Renal cortical epithelial cell (primary cell): ENCODE results near the gene CAMSAP1. TPM values are rescaled to one million over a fixed set of nuclear protein-coding genes. Genes with fewer than 3 reads are reported as not detected.

ENCODE experiments used
- DNase-seq: peaks from one replicate; pipeline ENCODE4 v3.0.0-alpha.2; 2011; ENCODE audit warnings: low read depth
- total RNA-seq: library from RNA; depleted of rRNA; stranded (reverse); fragments of >200 nt; gene quantifications from 2 replicates; pipeline ENCODE4 v1.2.3, GENCODE V29; 2014

Gene CAMSAP1
- total RNA-seq, 1 donor from 2014 or later, result 39.8 TPM

GRCh38 chr9:135761150-135761844 is 146.0 kb downstream of the CAMSAP1 start:
- DNase-seq, result no peak

- no peak for DNase-seq
Observed at GRCh38 chr9:135760465-135760864, 146.9 kb downstream of the CAMSAP1 start.

- DNase-seq, result no peak
Observed at GRCh38 chr9:135759676-135760300, 147.6 kb downstream of the CAMSAP1 start.

- no peak for DNase-seq
Observed at GRCh38 chr9:135758870-135759269, 148.5 kb downstream of the CAMSAP1 start.

Other genes starting within 250 kb of the CAMSAP1 start
- not detected in 2 replicates for gene LCN9, start 244.2 kb downstream of the CAMSAP1 start, total RNA-seq
- gene SOHLH1, start 208.1 kb downstream of the CAMSAP1 start, total RNA-seq, result not detected in 2 replicates
- not detected in 2 replicates for gene KCNT1, start 205.4 kb downstream of the CAMSAP1 start, total RNA-seq
- 22.1 and 29.1 TPM in 2 replicates for gene UBAC1, start 53.8 kb upstream of the CAMSAP1 start, total RNA-seq
- 22.9 and 62.0 TPM in 2 replicates for gene NACC2, start 187.7 kb upstream of the CAMSAP1 start, total RNA-seq
- gene TMEM250, start 211.3 kb upstream of the CAMSAP1 start, total RNA-seq, result 69.3 and 73.2 TPM in 2 replicates